GM20000 (cell line): ENCODE data around the gene LITAF.
"Not testable (repeated sequence)": the region's sequence is repeated elsewhere in the genome, so short reads cannot be mapped to it uniquely, and the experiment has no call there.

Experiments used
- DNase-seq: peaks from one replicate; pipeline ENCODE4 v3.0.0; 2012; ENCODE audit warnings: low spot score
- CTCF ChIP-seq: IDR thresholded peaks from 2 replicates; pipeline ENCODE4 v1.5.1; 2012; ENCODE audit warnings: mild to moderate bottlenecking, control low read depth; ENCODE audit errors: extremely low read depth, missing control alignments

LITAF gene

GRCh38 chr16:11507991-11508390 is 78.7 kb downstream of the LITAF start:
- no peak for TF ChIP-seq CTCF
- no peak for DNase-seq

GRCh38 chr16:11507350-11507749 is 79.4 kb downstream of the LITAF start:
- no peak for TF ChIP-seq CTCF
- DNase-seq = no peak

GRCh38 chr16:11506741-11507305 is 79.9 kb downstream of the LITAF start:
- DNase-seq = no peak
- TF ChIP-seq CTCF = no peak

GRCh38 chr16:11504261-11504660 is 82.5 kb downstream of the LITAF start:
- DNase-seq = not testable (repeated sequence)

- no peak for TF ChIP-seq CTCF
- DNase-seq = no peak
Measured at GRCh38 chr16:11503566-11503965, 83.2 kb downstream of the LITAF start.

- no peak for DNase-seq
- TF ChIP-seq CTCF = no peak
Measured at GRCh38 chr16:11502239-11502638, 84.5 kb downstream of the LITAF start.

GRCh38 chr16:11501632-11502031 is 85.1 kb downstream of the LITAF start:
- no peak for TF ChIP-seq CTCF
- DNase-seq = no peak

- no peak for TF ChIP-seq CTCF
- no peak for DNase-seq
Measured at GRCh38 chr16:11500700-11501346, 85.9 kb downstream of the LITAF start.
